Astrocyte (in vitro differentiated cells and primary cell): Measurements from ENCODE around the gene NSMCE1. TPM values are rescaled to one million over a fixed set of nuclear protein-coding genes. Genes with fewer than 3 reads are reported as not detected.

Source experiments
- DNase-seq: peaks from one replicate; pipeline ENCODE4 v3.0.0-alpha.2; 2010; ENCODE audit warnings: low read depth
- FAIRE-seq: peaks from 2 replicates; lab custom pipeline; 2011; peaks lifted over from hg19 to GRCh38; lab: Jason Lieb, UNC
- H2AFZ ChIP-seq: 2 replicates; pipeline ENCODE4 v1.6.0; 2012; ENCODE audit warnings: low read depth, low read length, inconsistent platforms
- H3K27ac ChIP-seq: 2 replicates; pipeline ENCODE4 v1.5.1; 2011; ENCODE audit warnings: low read depth, low read length, inconsistent platforms
- H3K27me3 ChIP-seq: 2 replicates; pipeline ENCODE4 v1.6.0; 2011; ENCODE audit warnings: low read length, inconsistent platforms; ENCODE audit not compliant: insufficient read depth
- H3K36me3 ChIP-seq: 2 replicates; pipeline ENCODE4 v1.5.1; 2011; ENCODE audit warnings: low read length, inconsistent platforms; ENCODE audit not compliant: insufficient read depth
- H3K4me1 ChIP-seq: 2 replicates; pipeline ENCODE4 v1.5.1; 2011; ENCODE audit warnings: low read length, inconsistent platforms; ENCODE audit not compliant: insufficient read depth
- H3K4me2 ChIP-seq: 2 replicates; pipeline ENCODE4 v1.6.0; 2012; ENCODE audit warnings: low read length, inconsistent platforms
- H3K4me3 ChIP-seq: 2 replicates; pipeline ENCODE4 v1.5.1; 2011; ENCODE audit warnings: low read depth, mild to moderate bottlenecking, low read length, inconsistent platforms; ENCODE audit not compliant: insufficient read depth
- H3K79me2 ChIP-seq: 2 replicates; pipeline ENCODE4 v1.6.0; 2012; ENCODE audit warnings: mild to moderate bottlenecking, low read length, inconsistent platforms; ENCODE audit not compliant: insufficient read depth
- H3K9ac ChIP-seq: 2 replicates; pipeline ENCODE4 v1.6.0; 2012; ENCODE audit warnings: mild to moderate bottlenecking, low read length, inconsistent platforms
- H3K9me3 ChIP-seq: 2 replicates; pipeline ENCODE4 v1.5.1; 2012; ENCODE audit warnings: low read depth, mild to moderate bottlenecking, low read length, inconsistent platforms; ENCODE audit not compliant: insufficient read depth
- H4K20me1 ChIP-seq: 2 replicates; pipeline ENCODE4 v1.6.0; 2012; ENCODE audit warnings: low read length, inconsistent platforms; ENCODE audit not compliant: insufficient read depth
- H3K27ac Mint-ChIP-seq: one replicate; pipeline ENCODE4 v1.8.0; 2021; ENCODE audit warnings: mild to moderate bottlenecking, mixed read lengths; ENCODE audit not compliant: unreplicated experiment
- H3K27me3 Mint-ChIP-seq: one replicate; pipeline ENCODE4 v1.8.0; 2021; ENCODE audit warnings: low read depth, mixed read lengths; ENCODE audit not compliant: unreplicated experiment
- H3K36me3 Mint-ChIP-seq: one replicate; pipeline ENCODE4 v1.8.0; 2021; ENCODE audit warnings: low read depth, mixed read lengths; ENCODE audit not compliant: unreplicated experiment
- H3K4me1 Mint-ChIP-seq: one replicate; pipeline ENCODE4 v1.8.0; 2021; ENCODE audit warnings: low read depth, mixed read lengths; ENCODE audit not compliant: unreplicated experiment
- H3K4me3 Mint-ChIP-seq: one replicate; pipeline ENCODE4 v1.8.0; 2021; ENCODE audit warnings: mild to moderate bottlenecking, moderate library complexity, mixed read lengths; ENCODE audit not compliant: unreplicated experiment
- H3K9me3 Mint-ChIP-seq: one replicate; pipeline ENCODE4 v1.8.0; 2021; ENCODE audit warnings: mild to moderate bottlenecking, mixed read lengths; ENCODE audit not compliant: unreplicated experiment
- CTCF ChIP-seq: IDR thresholded peaks from 2 replicates; pipeline ENCODE4 v1.5.1; 2011; ENCODE audit warnings: low read depth, mild to moderate bottlenecking, inconsistent platforms, low read length, moderate library complexity; ENCODE audit not compliant: insufficient read depth
- EZH2 ChIP-seq: IDR thresholded peaks from 2 replicates; pipeline ENCODE4 v1.6.1; 2012; ENCODE audit warnings: mild to moderate bottlenecking, low read length, inconsistent platforms; ENCODE audit not compliant: insufficient read depth
- total RNA-seq: library from RNA; stranded (reverse); gene quantifications from 2 replicates; pipeline ENCODE4 v1.2.1, GENCODE V29; 2021

Gene NSMCE1
- total RNA-seq, 1 donor from 2014 or later = 12.1 TPM

DNA sequence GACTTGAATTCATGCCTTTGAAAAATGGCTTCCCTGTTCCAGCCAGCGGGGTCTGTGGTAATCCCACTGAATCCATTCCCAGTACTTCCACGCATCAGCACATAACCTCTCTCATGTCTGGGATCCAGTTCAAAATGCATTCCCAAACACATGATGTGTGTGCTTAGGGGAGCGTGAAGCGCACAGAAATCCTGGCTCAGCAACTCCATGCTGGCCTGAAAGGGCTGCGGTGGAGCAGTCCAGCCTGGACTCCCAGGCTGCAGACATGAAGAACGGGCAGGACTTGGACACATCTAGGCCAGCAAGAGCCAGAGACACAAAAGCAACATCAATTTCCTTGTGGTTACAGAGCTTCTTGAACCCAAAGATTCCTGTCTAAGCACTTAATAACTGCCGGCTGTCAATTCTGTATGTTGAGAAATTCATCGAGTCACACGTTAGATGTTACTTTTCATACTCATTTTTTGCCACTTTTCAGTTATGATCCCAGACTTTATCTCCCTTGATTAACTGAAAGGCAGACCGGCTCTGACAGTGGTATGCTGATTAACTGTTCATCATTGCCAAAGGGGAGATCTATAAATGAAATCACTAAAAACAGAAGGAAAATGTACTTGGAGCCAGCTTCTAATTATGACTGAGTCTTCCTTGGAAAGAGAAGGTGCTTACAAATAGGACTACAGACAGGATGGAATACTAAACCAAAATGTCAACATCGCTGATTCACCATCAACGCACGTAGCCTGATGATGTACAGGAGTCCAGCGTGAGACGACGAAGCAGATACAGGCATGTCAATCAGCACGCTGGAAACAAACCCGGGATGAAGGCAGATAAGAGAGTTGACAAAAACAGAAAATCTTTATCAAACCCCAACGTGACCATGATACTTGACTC lies 23.0 kb downstream of the NSMCE1 start:
- no peaks in the 10 kb centered on the region for H3K36me3 Mint-ChIP-seq
- no peaks in the 10 kb centered on the region for H3K27me3 ChIP-seq
- H2AFZ ChIP-seq = no peak overlapping the region
- no peak overlapping the region for H3K4me3 Mint-ChIP-seq
- H3K9me3 Mint-ChIP-seq = peaks cover 3% of the 10 kb centered on the region
- H3K4me2 ChIP-seq = peak overlapping the region; percentile 42
- peak; percentile 97 for DNase-seq
- H3K4me1 ChIP-seq = peaks cover 48% of the 10 kb centered on the region
- FAIRE-seq = peak; percentile 81
- H4K20me1 ChIP-seq = no peaks in the 10 kb centered on the region
- TF ChIP-seq CTCF (no peak), EZH2 (no peak)
- no peaks in the 10 kb centered on the region for H3K36me3 ChIP-seq
- peak overlapping the region; percentile 59 for H3K9ac ChIP-seq
- H3K27me3 Mint-ChIP-seq = no peaks in the 10 kb centered on the region
- H3K27ac ChIP-seq = peak overlapping the region; percentile 79
- H3K27ac Mint-ChIP-seq = no peak overlapping the region
- H3K79me2 ChIP-seq = peaks cover 16% of the 10 kb centered on the region
- peaks cover 40% of the 10 kb centered on the region for H3K4me1 Mint-ChIP-seq
- no peaks in the 10 kb centered on the region for H3K9me3 ChIP-seq
- H3K4me3 ChIP-seq = no peak overlapping the region

DNA sequence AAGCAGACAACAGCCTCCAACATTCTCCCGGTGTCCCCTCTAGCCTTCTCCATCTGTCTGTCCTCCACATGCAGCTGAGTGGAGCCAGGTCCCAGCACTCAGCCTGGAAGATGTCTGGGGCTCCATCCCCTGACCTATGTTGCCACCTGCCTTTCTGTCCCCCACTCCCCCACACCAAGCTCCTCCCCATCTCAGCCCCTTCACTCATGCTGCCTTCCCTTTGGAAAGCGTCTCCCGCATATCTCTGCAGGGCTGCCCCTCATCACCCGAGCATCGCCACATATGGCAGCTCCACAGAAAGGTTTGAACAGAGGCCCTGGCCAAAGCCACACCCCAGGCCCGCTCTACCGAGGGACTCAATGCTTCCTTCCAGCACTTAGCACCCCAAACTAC lies 24.2 kb downstream of the NSMCE1 start:
- FAIRE-seq (no peak), DNase-seq (no peak)
- H3K4me2 ChIP-seq = no peak overlapping the region
- Mint-ChIP-seq H3K9me3 (peaks cover 3% of the 10 kb centered on the region), H3K27me3 (no peaks in the 10 kb centered on the region), H3K36me3 (no peaks in the 10 kb centered on the region), H3K4me1 (peaks cover 34% of the 10 kb centered on the region), H3K27ac (peak overlapping the region; percentile 63), H3K4me3 (no peak overlapping the region)
- no peak for TF ChIP-seq CTCF
- no peak for TF ChIP-seq EZH2
- no peaks in the 10 kb centered on the region for H3K9me3 ChIP-seq
- no peaks in the 10 kb centered on the region for H3K36me3 ChIP-seq
- peaks cover 48% of the 10 kb centered on the region for H3K4me1 ChIP-seq
- H3K9ac ChIP-seq = peak overlapping the region; percentile 73
- H3K4me3 ChIP-seq = no peak overlapping the region
- H4K20me1 ChIP-seq = no peaks in the 10 kb centered on the region
- H3K27ac ChIP-seq = no peak overlapping the region
- H3K79me2 ChIP-seq = peaks cover 16% of the 10 kb centered on the region
- H2AFZ ChIP-seq = no peak overlapping the region
- H3K27me3 ChIP-seq = no peaks in the 10 kb centered on the region
